GM21360 (cell line): ENCODE results near the gene CRYBG1.

Source experiments
- ATAC-seq: cut with Tn5 transposase; IDR thresholded peaks from one replicate; pipeline ENCODE4 v1.9.1; 2021; ENCODE audit warnings: mild to moderate bottlenecking, moderate library complexity; ENCODE audit not compliant: unreplicated experiment

Gene CRYBG1

DNA sequence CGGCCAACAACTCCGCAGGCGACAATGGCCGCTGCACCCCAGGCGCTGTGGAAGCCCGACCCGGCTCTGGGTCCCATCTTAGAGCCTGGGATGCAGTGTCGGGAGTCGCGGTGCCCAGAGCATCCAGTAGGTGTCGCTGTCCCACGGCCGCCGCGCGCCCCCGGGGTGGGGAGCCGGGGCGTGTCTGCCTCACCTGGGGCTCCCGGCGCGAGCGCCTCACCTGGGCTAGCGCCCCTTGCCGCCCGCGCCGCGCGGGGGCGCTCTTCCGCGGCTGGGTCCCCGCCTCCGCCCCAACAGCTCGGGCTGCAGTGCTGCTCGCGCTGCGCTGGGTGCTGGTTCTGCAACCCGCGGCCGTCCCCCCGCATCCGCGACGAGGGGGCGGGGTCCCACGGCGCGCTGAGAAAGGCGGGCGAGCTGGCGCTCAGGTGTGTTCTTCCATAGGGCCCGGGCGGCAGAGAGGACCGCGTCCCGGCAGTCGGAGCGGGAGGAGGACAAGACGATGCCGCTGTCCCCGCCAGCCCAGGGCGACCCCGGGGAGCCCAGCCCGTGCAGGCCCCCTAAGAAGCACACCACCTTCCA, at the start of gene CRYBG1:
CRYBG1 (plus strand) TSS at position 308 of the 579 bp plus-strand sequence; CDS start at position 500, 192 bp downstream.
- peak; percentile 75 for ATAC-seq

GRCh38 chr6:106315765-106316374, 44.6 kb upstream of the CRYBG1 start:
- ATAC-seq: no peak

DNA sequence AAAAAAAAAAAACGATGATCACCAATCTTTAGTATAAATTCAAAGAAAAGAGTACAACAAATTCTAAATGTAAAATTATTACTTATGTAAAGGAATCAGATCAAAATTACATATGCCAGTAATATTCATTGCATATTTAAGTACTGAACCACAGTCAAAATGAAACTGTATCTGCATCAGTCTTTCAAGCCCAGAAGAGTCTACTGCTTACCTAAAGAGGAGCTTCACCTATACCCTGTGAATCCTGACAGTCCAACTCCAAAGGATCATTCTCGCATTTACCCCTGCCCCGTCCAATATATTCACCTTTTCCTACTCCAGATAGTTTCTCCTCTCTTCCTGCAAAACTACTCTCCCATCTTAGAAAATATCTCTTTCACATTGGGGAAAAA, 44.1 kb upstream of the CRYBG1 start:
- peak; percentile 48 for ATAC-seq

DNA sequence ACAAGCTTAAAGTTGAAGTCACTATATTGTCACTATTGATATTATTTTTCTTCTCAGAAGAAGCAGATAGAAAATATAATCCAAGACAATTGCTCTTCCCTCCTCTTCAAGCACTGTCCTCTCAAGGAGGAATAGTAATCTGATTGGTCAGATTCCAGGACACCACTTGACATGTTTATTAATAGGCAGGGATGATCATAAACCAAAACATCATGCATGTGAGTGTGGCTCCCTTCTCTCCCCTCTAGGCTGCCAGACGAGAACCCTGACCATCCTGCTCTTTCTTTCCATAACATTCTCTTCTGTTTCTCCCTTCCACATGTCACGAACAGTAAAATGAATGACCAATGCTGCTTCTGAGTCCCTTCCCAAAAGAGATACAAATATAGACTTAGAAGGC, 42.5 kb upstream of the CRYBG1 start:
- ATAC-seq: no peak

DNA sequence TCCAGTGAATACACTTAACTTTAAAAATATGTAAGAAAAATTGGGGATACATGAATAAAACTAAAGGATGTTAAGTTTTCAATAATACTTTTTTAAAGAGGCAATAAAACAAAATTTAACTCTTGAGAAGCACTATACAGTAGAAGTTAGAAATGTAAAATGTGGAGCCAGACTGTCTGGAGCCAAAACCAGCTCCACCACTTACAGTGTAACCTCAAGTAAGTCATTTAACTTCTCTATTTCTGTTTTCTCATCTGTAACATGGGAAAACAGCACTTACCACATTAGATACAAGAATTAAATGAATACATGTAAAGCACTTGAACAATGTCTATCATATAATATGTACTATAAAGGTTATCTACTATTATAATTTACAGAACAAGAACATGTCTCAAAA, 41.7 kb upstream of the CRYBG1 start:
- ATAC-seq: no peak

GRCh38 chr6:106321940-106322339, 38.6 kb upstream of the CRYBG1 start:
- ATAC-seq: no peak

GRCh38 chr6:106324726-106325335, 35.7 kb upstream of the CRYBG1 start:
- ATAC-seq: no peak

DNA sequence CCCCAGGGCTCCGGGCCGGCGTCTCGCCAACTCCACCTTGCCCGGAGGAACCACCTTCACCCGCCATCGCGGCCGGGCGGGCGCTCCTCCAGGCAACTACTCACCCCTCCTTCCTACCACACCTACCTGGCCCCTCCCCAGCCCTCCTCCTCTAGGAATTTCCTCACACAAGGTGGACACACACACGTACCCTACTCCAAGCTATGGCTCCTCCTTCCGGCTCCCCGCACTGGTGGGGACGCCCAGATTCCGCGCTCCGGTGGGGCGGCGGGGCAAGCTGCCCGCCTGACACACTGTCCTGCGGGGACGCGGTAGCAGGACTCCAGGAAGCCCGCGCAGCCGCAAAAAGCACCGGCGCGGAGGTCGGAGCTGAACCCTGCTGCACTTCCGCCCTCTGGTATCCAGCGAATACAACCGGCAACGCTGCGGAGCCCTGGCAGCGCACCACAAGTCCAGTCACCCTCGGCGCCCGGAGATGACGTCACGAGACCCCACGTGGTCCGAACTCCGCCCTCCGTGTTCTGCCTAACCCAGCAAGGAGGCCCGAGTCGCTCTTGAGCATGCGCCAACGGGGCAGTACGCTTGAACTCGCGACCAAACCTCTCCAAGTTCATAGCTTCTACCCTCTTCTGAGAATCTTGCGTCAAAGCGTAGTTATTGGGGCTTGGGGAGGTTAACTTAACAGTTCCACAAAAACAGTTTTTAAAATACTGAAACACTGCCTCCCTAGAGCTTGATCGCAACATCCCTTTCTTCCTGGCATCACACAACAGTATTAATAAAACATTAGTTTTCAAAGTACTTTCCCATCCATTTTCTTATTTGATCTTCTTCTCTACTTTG, 35.0 kb upstream of the CRYBG1 start, which contains the start of gene ATG5:
ATG5 (minus strand) TSS at position 425 of the 843 bp plus-strand sequence. CDS start 9,552 bp downstream, outside the sequence.
- peak; percentile 93 for ATAC-seq

- no peak for ATAC-seq
These were observed 25.7 kb upstream of the CRYBG1 start for GRCh38 chr6:106334646-106335448.

DNA sequence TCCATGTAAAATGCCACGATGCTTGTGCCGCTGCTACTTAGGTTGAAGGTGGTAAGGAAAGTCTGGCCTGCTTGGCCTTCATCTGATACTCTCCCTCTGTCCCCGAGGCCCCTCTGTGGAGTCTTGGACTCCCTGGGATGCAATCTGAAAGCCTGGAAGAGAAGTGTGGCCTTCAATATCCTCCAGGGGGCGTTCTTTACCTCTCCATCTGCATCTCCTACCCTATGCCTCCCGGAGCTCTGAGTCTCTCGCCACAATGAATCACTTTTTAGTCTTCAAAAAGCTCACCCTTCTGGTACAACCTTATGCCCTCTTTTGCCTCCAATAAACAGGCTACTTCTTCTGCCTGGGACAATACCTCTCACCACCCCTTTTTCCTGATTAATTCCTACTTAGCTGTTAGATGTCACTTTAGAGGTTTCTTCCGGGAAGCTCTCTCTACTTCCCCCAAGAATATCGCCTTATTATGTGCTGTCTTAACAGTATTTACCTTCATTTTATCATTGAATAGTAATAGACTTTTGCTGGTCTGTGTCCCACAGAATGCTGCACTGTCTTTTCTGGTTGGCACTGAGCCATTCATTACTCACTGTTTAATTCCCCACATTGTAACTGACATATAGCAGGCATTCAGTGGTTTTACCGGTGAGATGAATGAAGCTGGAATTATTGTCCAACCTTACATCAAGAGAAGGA, 21.0 kb upstream of the CRYBG1 start:
- ATAC-seq: no peak

DNA sequence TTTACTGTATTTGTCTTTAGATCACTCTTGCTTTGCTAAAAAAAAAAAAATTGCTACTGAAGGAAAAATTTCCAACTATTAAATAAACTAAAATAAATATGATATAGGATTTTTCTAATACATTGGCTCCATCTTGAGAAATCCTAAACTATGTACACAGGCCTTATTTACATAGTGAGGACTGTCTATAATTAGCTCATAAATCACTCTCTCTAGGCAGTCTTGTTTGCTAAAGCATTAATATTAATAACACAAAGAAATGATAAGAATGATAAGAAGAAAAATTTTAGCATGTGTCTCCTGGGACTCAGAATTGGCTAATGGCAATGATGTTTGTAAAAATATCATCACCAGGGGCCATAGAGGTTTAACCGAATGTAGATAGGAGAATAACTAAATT, 13.3 kb upstream of the CRYBG1 start:
- ATAC-seq: no peak

DNA sequence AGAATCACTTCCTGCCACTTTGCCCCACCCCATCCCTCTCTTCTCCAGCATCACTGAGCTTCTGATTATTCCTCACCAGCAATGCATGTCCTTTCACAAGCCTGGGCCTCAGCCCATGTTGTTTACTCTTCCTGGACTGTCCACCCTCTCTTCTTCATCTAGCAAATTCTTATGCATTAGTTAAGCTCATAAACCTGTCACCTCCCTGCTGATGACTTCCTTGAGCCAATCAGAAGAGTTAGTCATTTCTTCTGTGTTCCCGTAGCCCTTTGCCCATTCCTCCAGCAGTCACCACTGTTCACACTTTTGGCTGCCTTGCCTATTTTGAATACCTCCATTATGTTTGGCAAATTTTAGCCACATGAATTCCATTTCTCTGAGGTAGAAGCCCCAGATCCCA, 4.1 kb upstream of the CRYBG1 start:
- no peak for ATAC-seq

DNA sequence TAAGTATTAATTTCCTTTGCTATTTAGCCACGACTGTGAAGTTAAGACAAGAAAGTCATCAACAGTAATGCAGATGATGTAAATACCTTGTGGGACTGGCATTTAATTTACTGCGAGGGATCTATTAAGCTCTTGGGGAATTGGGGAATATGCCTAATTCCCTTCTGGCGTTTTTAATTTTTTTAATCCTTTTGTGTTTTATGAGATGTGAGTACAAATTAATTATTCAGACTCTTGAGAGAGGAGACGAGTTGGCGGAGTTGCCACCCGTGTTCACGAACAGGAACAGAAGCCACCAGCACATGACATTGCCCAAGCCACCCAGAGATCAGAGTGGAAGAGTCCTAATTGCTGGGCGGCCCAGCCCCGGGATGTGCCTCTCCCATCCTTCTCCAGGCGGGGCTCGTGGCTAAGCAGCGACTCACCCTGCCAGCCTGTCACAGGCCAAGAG, 533 bp upstream of the CRYBG1 start:
- peak; percentile 25 for ATAC-seq

DNA sequence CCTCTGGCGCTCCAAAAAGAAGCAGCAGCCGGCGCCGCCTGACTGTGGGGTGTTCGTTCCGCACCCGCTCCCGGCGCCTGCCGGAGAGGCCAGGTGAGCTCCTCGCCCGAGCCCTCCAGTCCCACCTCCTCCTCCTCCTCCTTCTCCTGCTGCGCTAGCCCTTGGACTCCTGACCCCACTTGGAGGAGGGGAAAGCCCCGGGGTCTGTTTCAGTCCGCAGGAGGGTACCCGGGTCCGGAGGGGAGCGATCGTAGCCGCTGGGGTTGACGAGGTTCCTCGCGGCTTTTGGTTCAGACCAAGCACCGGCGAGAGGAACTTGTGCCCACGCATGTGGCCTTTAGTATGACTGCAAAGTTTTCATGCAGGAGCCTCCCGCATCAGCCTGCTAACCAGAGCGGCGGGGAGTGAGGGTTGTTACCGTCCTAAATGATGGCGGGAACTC, 493 bp downstream of the CRYBG1 start:
- peak; percentile 30 for ATAC-seq

GRCh38 chr6:106363401-106364138, 3.1 kb downstream of the CRYBG1 start:
- no peak for ATAC-seq

DNA sequence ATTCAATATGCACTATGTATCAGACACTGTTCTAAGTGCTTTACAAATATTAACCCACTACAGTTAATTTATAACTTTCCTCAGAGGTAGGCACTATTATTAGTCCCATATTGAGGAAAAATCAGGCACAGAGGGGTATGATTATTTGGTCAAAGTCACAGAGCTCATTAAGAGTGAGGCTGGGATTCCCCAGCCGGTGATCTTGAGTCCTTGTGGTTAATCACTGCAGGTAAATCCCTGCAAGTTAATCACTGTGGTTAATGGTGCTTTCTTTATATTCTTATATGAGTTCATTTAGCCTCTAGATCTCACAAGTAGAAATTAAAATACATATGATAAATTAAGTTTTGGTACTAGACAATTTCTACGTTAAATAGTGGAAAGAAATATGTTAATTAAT, 9.2 kb downstream of the CRYBG1 start:
- no peak for ATAC-seq

GRCh38 chr6:106370639-106371038, 10.1 kb downstream of the CRYBG1 start:
- no peak for ATAC-seq

GRCh38 chr6:106372838-106373501, 12.5 kb downstream of the CRYBG1 start:
- no peak for ATAC-seq
